ENCODE data around the gene AK9.
"Not testable (repeated sequence)": the region's sequence is repeated elsewhere in the genome, so short reads cannot be mapped to it uniquely, and the experiment has no call there.

The AK9 gene

GRCh38 chr6:109611502-109611901 is 79.5 kb downstream of the AK9 start:
- DNase-seq = no peak

GRCh38 chr6:109610590-109610989 is 80.4 kb downstream of the AK9 start:
- DNase-seq = no peak

- no peak for DNase-seq
Observed at GRCh38 chr6:109609737-109610136, 81.3 kb downstream of the AK9 start.

- DNase-seq = no peak
Observed at GRCh38 chr6:109606359-109606758, 84.6 kb downstream of the AK9 start.

GRCh38 chr6:109595998-109596397 is 95.0 kb downstream of the AK9 start:
- no peak for DNase-seq

- DNase-seq = no peak
Observed at GRCh38 chr6:109580519-109580918, 110.5 kb downstream of the AK9 start.

GRCh38 chr6:109579361-109579760 is 111.6 kb downstream of the AK9 start:
- DNase-seq = no peak

GRCh38 chr6:109569901-109570300 is 121.1 kb downstream of the AK9 start:
- not testable (repeated sequence) for DNase-seq

- DNase-seq = no peak
Observed at GRCh38 chr6:109561844-109562243, 129.2 kb downstream of the AK9 start.

GRCh38 chr6:109531446-109531845 is 159.6 kb downstream of the AK9 start:
- no peak for DNase-seq

- DNase-seq = no peak
Observed at GRCh38 chr6:109527989-109528388, 163.0 kb downstream of the AK9 start.

- DNase-seq = peak; percentile 87
Observed at GRCh38 chr6:109526905-109527628, 163.9 kb downstream of the AK9 start.

GRCh38 chr6:109524129-109524528 is 166.9 kb downstream of the AK9 start:
- DNase-seq = no peak

GRCh38 chr6:109523478-109523877 is 167.5 kb downstream of the AK9 start:
- DNase-seq = no peak

GRCh38 chr6:109521080-109521479 is 169.9 kb downstream of the AK9 start:
- DNase-seq = no peak

GRCh38 chr6:109519647-109520046 is 171.4 kb downstream of the AK9 start:
- not testable (repeated sequence) for DNase-seq

- DNase-seq = no peak
Observed at GRCh38 chr6:109516929-109517328, 174.1 kb downstream of the AK9 start.

GRCh38 chr6:109515781-109516409 is 175.1 kb downstream of the AK9 start:
- DNase-seq = no peak

GRCh38 chr6:109514946-109515345 is 176.1 kb downstream of the AK9 start:
- no peak for DNase-seq

- DNase-seq = peak; percentile 10
Observed at GRCh38 chr6:109513571-109514071, 177.4 kb downstream of the AK9 start.

- DNase-seq = no peak
Observed at GRCh38 chr6:109512271-109512817, 178.7 kb downstream of the AK9 start.

- no peak for DNase-seq
Observed at GRCh38 chr6:109511832-109512231, 179.2 kb downstream of the AK9 start.

GRCh38 chr6:109510358-109510757 is 180.6 kb downstream of the AK9 start:
- DNase-seq = no peak

GRCh38 chr6:109508166-109508860 is 182.7 kb downstream of the AK9 start:
- DNase-seq = no peak

Measured in eye (tissue), 1 donor.